Measurements from ENCODE around the gene COL20A1.

The COL20A1 gene

GRCh38 chr20:63269724-63270123 is 23.3 kb upstream of the COL20A1 start:
- H3K4me2 ChIP-seq (ENCODE audit: low read length), result no peak overlapping the region
- no peak overlapping the region for H3K18ac ChIP-seq (ENCODE audit: low read length)
- no peak overlapping the region for H2AK5ac ChIP-seq (ENCODE audit: low read length)
- H2AFZ ChIP-seq (ENCODE audit: insufficient read depth, low read length, poor library complexity), result no peak overlapping the region
- H3K4me3 ChIP-seq (ENCODE audit: low read depth, low read length), result no peak overlapping the region
- no peak overlapping the region for H3K14ac ChIP-seq (ENCODE audit: low read length)
- no peak overlapping the region for H3K4ac ChIP-seq (ENCODE audit: low read depth, low read length)
- H4K12ac ChIP-seq (ENCODE audit: low read depth, low read length), result no peak overlapping the region
- H2BK120ac ChIP-seq (ENCODE audit: insufficient read depth, low read length, poor library complexity), result no peak overlapping the region
- H3K27me3 ChIP-seq (ENCODE audit: insufficient read depth, low read length), result no peaks in the 10 kb centered on the region
- no peak overlapping the region for H2BK12ac ChIP-seq (ENCODE audit: low read length)
- no peak overlapping the region for H3K27ac ChIP-seq (ENCODE audit: low read depth, low read length)
- no peak overlapping the region for H2BK5ac ChIP-seq (ENCODE audit: low read depth, low read length, poor library complexity)
- no peak for DNase-seq
- no CpG with 5 or more reads among the region's 9 CpGs for WGBS (ENCODE audit: extremely low coverage, insufficient coverage, insufficient read length)
- no peak overlapping the region for H4K8ac ChIP-seq (ENCODE audit: low read depth, low read length)
- no peak overlapping the region for H3K23ac ChIP-seq (ENCODE audit: low read length)
- H3K36me3 ChIP-seq (ENCODE audit: control insufficient read depth in 1 of 2, insufficient read depth in 2 of 2, low read length in 2 of 2), result peaks cover 9 to 10% of the 10 kb centered on the region in 2 experiments
- no peak overlapping the region for H4K91ac ChIP-seq (ENCODE audit: low read depth, low read length)
- H3K4me1 ChIP-seq (ENCODE audit: control insufficient read depth in 1 of 2, insufficient read depth in 2 of 2, low read length in 2 of 2), result peaks cover 16 to 17% of the 10 kb centered on the region in 2 experiments
- peaks cover 20% of the 10 kb centered on the region for H3K79me2 ChIP-seq (ENCODE audit: control insufficient read depth, insufficient read depth, low read length, poor library complexity)
- peaks cover 1% of the 10 kb centered on the region for H3K9me3 ChIP-seq (ENCODE audit: insufficient read depth, low read depth, low read length)
- H3K79me1 ChIP-seq (ENCODE audit: low read length), result peaks cover 8% of the 10 kb centered on the region
- H3K9ac ChIP-seq (ENCODE audit: low read length), result no peak overlapping the region

- Histone ChIP-seq H3K9ac (ENCODE audit: low read length) (peak overlapping the region; percentile 13), H2AK5ac (ENCODE audit: low read length) (no peak overlapping the region), H3K4me3 (ENCODE audit: low read depth, low read length) (peak overlapping the region; percentile 33), H3K4me2 (ENCODE audit: low read length) (no peak overlapping the region), H3K9me3 (ENCODE audit: insufficient read depth, low read depth, low read length) (peaks cover 1% of the 10 kb centered on the region), H3K27ac (ENCODE audit: low read depth, low read length) (no peak overlapping the region), H3K18ac (ENCODE audit: low read length) (no peak overlapping the region), H2BK120ac (ENCODE audit: insufficient read depth, low read length, poor library complexity) (no peak overlapping the region), H3K14ac (ENCODE audit: low read length) (no peak overlapping the region), H4K12ac (ENCODE audit: low read depth, low read length) (no peak overlapping the region), H3K36me3 (ENCODE audit: control insufficient read depth in 1 of 2, insufficient read depth in 2 of 2, low read length in 2 of 2) (peaks cover 16% of the 10 kb centered on the region in 2 experiments), H3K79me2 (ENCODE audit: control insufficient read depth, insufficient read depth, low read length, poor library complexity) (peaks cover 25% of the 10 kb centered on the region), H3K4ac (ENCODE audit: low read depth, low read length) (no peak overlapping the region), H2AFZ (ENCODE audit: insufficient read depth, low read length, poor library complexity) (no peak overlapping the region), H3K27me3 (ENCODE audit: insufficient read depth, low read length) (no peaks in the 10 kb centered on the region), H3K79me1 (ENCODE audit: low read length) (peaks cover 8% of the 10 kb centered on the region), H3K4me1 (ENCODE audit: control insufficient read depth in 1 of 2, insufficient read depth in 2 of 2, low read length in 2 of 2) (peaks cover 16 to 17% of the 10 kb centered on the region in 2 experiments), H4K91ac (ENCODE audit: low read depth, low read length) (no peak overlapping the region), H2BK5ac (ENCODE audit: low read depth, low read length, poor library complexity) (no peak overlapping the region), H3K23ac (ENCODE audit: low read length) (no peak overlapping the region), H4K8ac (ENCODE audit: low read depth, low read length) (no peak overlapping the region), H2BK12ac (ENCODE audit: low read length) (no peak overlapping the region)
- WGBS (ENCODE audit: extremely low coverage, insufficient coverage, insufficient read length), result no CpG with 5 or more reads among the region's 9 CpGs
- no peak for DNase-seq
These were observed 22.2 kb upstream of the COL20A1 start for GRCh38 chr20:63270606-63271325.

- peak within 1 kb of the TSS; percentile 96 for H4K91ac ChIP-seq (ENCODE audit: low read depth, low read length)
- peak within 1 kb of the TSS; percentile 96 for H3K9ac ChIP-seq (ENCODE audit: low read length)
- no peaks in the 10 kb centered on the region for H3K27me3 ChIP-seq (ENCODE audit: insufficient read depth, low read length)
- peak within 1 kb of the TSS; percentile 71 for H3K4me2 ChIP-seq (ENCODE audit: low read length)
- H3K36me3 ChIP-seq (ENCODE audit: control insufficient read depth in 1 of 2, insufficient read depth in 2 of 2, low read length in 2 of 2), result peaks cover 32 to 33% of the 10 kb centered on the region in 2 experiments
- H4K8ac ChIP-seq (ENCODE audit: low read depth, low read length), result peak within 1 kb of the TSS; percentile 98
- H2AK5ac ChIP-seq (ENCODE audit: low read length), result peak within 1 kb of the TSS; percentile 80
- H3K18ac ChIP-seq (ENCODE audit: low read length), result peak within 1 kb of the TSS; percentile 98
- H2BK120ac ChIP-seq (ENCODE audit: insufficient read depth, low read length, poor library complexity), result peak within 1 kb of the TSS; percentile 84
- peak within 1 kb of the TSS; percentile 98 for H3K14ac ChIP-seq (ENCODE audit: low read length)
- H4K12ac ChIP-seq (ENCODE audit: low read depth, low read length), result peak within 1 kb of the TSS; percentile 84
- H3K4me3 ChIP-seq (ENCODE audit: low read depth, low read length), result peak within 1 kb of the TSS; percentile 96
- H3K79me2 ChIP-seq (ENCODE audit: control insufficient read depth, insufficient read depth, low read length, poor library complexity), result peaks cover 25% of the 10 kb centered on the region
- peaks cover 8% of the 10 kb centered on the region for H3K79me1 ChIP-seq (ENCODE audit: low read length)
- no peak within 1 kb of the TSS for H3K23ac ChIP-seq (ENCODE audit: low read length)
- peak within 1 kb of the TSS; percentile 11 for H2BK12ac ChIP-seq (ENCODE audit: low read length)
- H3K9me3 ChIP-seq (ENCODE audit: insufficient read depth, low read depth, low read length), result peaks cover 2% of the 10 kb centered on the region
- peak within 1 kb of the TSS; percentile 82 for H2AFZ ChIP-seq (ENCODE audit: insufficient read depth, low read length, poor library complexity)
- H3K27ac ChIP-seq (ENCODE audit: low read depth, low read length), result peak within 1 kb of the TSS; percentile 22
- peak within 1 kb of the TSS; percentile 90 for H3K4ac ChIP-seq (ENCODE audit: low read depth, low read length)
- H2BK5ac ChIP-seq (ENCODE audit: low read depth, low read length, poor library complexity), result peak within 1 kb of the TSS; percentile 78
- WGBS (ENCODE audit: extremely low coverage, insufficient coverage, insufficient read length), result no CpG with 5 or more reads among the region's 97 CpGs
- H3K4me1 ChIP-seq (ENCODE audit: control insufficient read depth in 1 of 2, insufficient read depth in 2 of 2, low read length in 2 of 2), result peaks cover 16 to 17% of the 10 kb centered on the region in 2 experiments
- DNase-seq, result peak; percentile 90 to 93
These were observed 20.6 kb upstream of the COL20A1 start, which contains the start of gene ARFGAP1 for GRCh38 chr20:63272105-63273058. Gene ARFGAP1, plus strand, starts transcription at chr20:63272813. Its CDS starts 2,768 bp downstream, at chr20:63275581.

- DNase-seq, result no peak
- peaks cover 16% of the 10 kb centered on the region in 2 experiments for H3K4me1 ChIP-seq (ENCODE audit: control insufficient read depth in 1 of 2, insufficient read depth in 2 of 2, low read length in 2 of 2)
- peak overlapping the region; percentile 80 for H2AK5ac ChIP-seq (ENCODE audit: low read length)
- H4K8ac ChIP-seq (ENCODE audit: low read depth, low read length), result peak overlapping the region; percentile 98
- H3K9ac ChIP-seq (ENCODE audit: low read length), result peak overlapping the region; percentile 96
- peak overlapping the region; percentile 84 for H2BK120ac ChIP-seq (ENCODE audit: insufficient read depth, low read length, poor library complexity)
- H3K4me3 ChIP-seq (ENCODE audit: low read depth, low read length), result peak overlapping the region; percentile 96
- peaks cover 25% of the 10 kb centered on the region for H3K79me2 ChIP-seq (ENCODE audit: control insufficient read depth, insufficient read depth, low read length, poor library complexity)
- peaks cover 7% of the 10 kb centered on the region for H3K9me3 ChIP-seq (ENCODE audit: insufficient read depth, low read depth, low read length)
- H2BK12ac ChIP-seq (ENCODE audit: low read length), result no peak overlapping the region
- peaks cover 40% of the 10 kb centered on the region in 2 experiments for H3K36me3 ChIP-seq (ENCODE audit: control insufficient read depth in 1 of 2, insufficient read depth in 2 of 2, low read length in 2 of 2)
- H3K4me2 ChIP-seq (ENCODE audit: low read length), result peak overlapping the region; percentile 71
- H3K23ac ChIP-seq (ENCODE audit: low read length), result no peak overlapping the region
- H3K18ac ChIP-seq (ENCODE audit: low read length), result peak overlapping the region; percentile 98
- no peaks in the 10 kb centered on the region for H3K27me3 ChIP-seq (ENCODE audit: insufficient read depth, low read length)
- peak overlapping the region; percentile 82 for H2AFZ ChIP-seq (ENCODE audit: insufficient read depth, low read length, poor library complexity)
- H2BK5ac ChIP-seq (ENCODE audit: low read depth, low read length, poor library complexity), result peak overlapping the region; percentile 78
- H3K4ac ChIP-seq (ENCODE audit: low read depth, low read length), result peak overlapping the region; percentile 90
- H3K14ac ChIP-seq (ENCODE audit: low read length), result peak overlapping the region; percentile 98
- peak overlapping the region; percentile 84 for H4K12ac ChIP-seq (ENCODE audit: low read depth, low read length)
- peak overlapping the region; percentile 22 for H3K27ac ChIP-seq (ENCODE audit: low read depth, low read length)
- H3K79me1 ChIP-seq (ENCODE audit: low read length), result peaks cover 8% of the 10 kb centered on the region
- H4K91ac ChIP-seq (ENCODE audit: low read depth, low read length), result peak overlapping the region; percentile 96
- no CpG with 5 or more reads among the region's 37 CpGs for WGBS (ENCODE audit: extremely low coverage, insufficient coverage, insufficient read length)
These were observed 19.9 kb upstream of the COL20A1 start for GRCh38 chr20:63273059-63273579.

Measured in trophoblast cell (in vitro differentiated cells and primary cell).